GM23338 (cell line): ENCODE data around the gene CPLX3. TPM values are rescaled to one million over a fixed set of nuclear protein-coding genes. Genes with fewer than 3 reads are reported as not detected.

ENCODE experiments used
- ATAC-seq: fragments of 200-7000 bp; cut with Tn5 transposase; 3 replicates; pipeline ENCODE4 v1.9.1; 2020
- DNase-seq: peaks from one replicate; pipeline ENCODE4 v3.0.0-alpha.2; 2015; ENCODE audit warnings: low spot score
- H2AFZ ChIP-seq: fragments of 200-600 bp; sonication (generic); 2 replicates; pipeline ENCODE4 v1.8.0; 2016; ENCODE audit warnings: antibody characterized with exemption, mild to moderate bottlenecking, moderate library complexity
- H3F3A ChIP-seq: fragments of 200-600 bp; sonication (generic); replicated peaks from 2 replicates; pipeline ENCODE4 v1.8.0; 2017; ENCODE audit warnings: antibody characterized with exemption, mixed run types, low read depth
- H3K27ac ChIP-seq: fragments of 200-600 bp; sonication (generic); 2 replicates; pipeline ENCODE4 v1.6.1; 2016; ENCODE audit warnings: low read depth
- H3K27me3 ChIP-seq: fragments of 200-600 bp; sonication (generic); 2 replicates; pipeline ENCODE4 v1.8.0; 2016; ENCODE audit warnings: mild to moderate bottlenecking, mixed run types, moderate library complexity; ENCODE audit not compliant: insufficient read depth
- H3K36me3 ChIP-seq: fragments of 200-600 bp; sonication (generic); 2 replicates; pipeline ENCODE4 v1.8.0; 2016; ENCODE audit warnings: mild to moderate bottlenecking; ENCODE audit not compliant: insufficient read depth
- H3K4me1 ChIP-seq: fragments of 200-600 bp; sonication (generic); 2 replicates; pipeline ENCODE4 v1.8.0; 2016; ENCODE audit warnings: mild to moderate bottlenecking, moderate library complexity; ENCODE audit not compliant: insufficient read depth
- H3K4me2 ChIP-seq: fragments of 200-600 bp; sonication (generic); 2 replicates; pipeline ENCODE4 v1.7.1; 2017; ENCODE audit warnings: mixed run types
- H3K4me3 ChIP-seq: fragments of 200-600 bp; sonication (generic); 2 replicates; pipeline ENCODE4 v1.6.1; 2016; ENCODE audit warnings: mixed run types
- H3K79me2 ChIP-seq: fragments of 200-600 bp; sonication (generic); replicated peaks from 2 replicates; pipeline ENCODE4 v1.8.0; 2017; ENCODE audit warnings: mild to moderate bottlenecking; ENCODE audit not compliant: insufficient read depth
- H3K9me2 ChIP-seq: fragments of 200-600 bp; sonication (generic); 2 replicates; pipeline ENCODE4 v1.8.0; 2017; ENCODE audit not compliant: insufficient read depth
- H4K20me1 ChIP-seq: fragments of 200-600 bp; sonication (generic); replicated peaks from 2 replicates; pipeline ENCODE4 v1.8.0; 2017; ENCODE audit warnings: mild to moderate bottlenecking; ENCODE audit not compliant: insufficient read depth
- H3K27ac Mint-ChIP-seq: 2 replicates; pipeline ENCODE4 v1.8.0; 2020; ENCODE audit warnings: inconsistent platforms, mild to moderate bottlenecking, moderate library complexity, mixed read lengths
- H3K27me3 Mint-ChIP-seq: 3 replicates; pipeline ENCODE4 v1.8.0; 2022; ENCODE audit warnings: low read depth, mild to moderate bottlenecking, moderate library complexity, mixed read lengths, inconsistent platforms; ENCODE audit not compliant: insufficient read depth, poor library complexity
- H3K36me3 Mint-ChIP-seq: 3 replicates; pipeline ENCODE4 v1.8.0; 2021; ENCODE audit warnings: low read depth, mild to moderate bottlenecking, inconsistent platforms, moderate library complexity, mixed read lengths
- H3K4me1 Mint-ChIP-seq: 3 replicates; pipeline ENCODE4 v1.8.0; 2020; ENCODE audit warnings: mild to moderate bottlenecking, inconsistent platforms, mixed read lengths
- H3K4me3 Mint-ChIP-seq: 3 replicates; pipeline ENCODE4 v1.8.0; 2021; ENCODE audit warnings: moderate library complexity, mild to moderate bottlenecking, inconsistent platforms, mixed read lengths
- H3K9me3 Mint-ChIP-seq: 3 replicates; pipeline ENCODE4 v1.8.0; 2020; ENCODE audit warnings: moderate library complexity, mild to moderate bottlenecking, inconsistent platforms, mixed read lengths
- EZH2phosphoT487 ChIP-seq: fragments of 200-600 bp; sonication (generic); IDR thresholded peaks from one replicate; pipeline ENCODE4 v1.8.1; 2018; ENCODE audit warnings: antibody characterized with exemption; ENCODE audit not compliant: unreplicated experiment
- POLR2AphosphoS5 ChIP-seq: IDR thresholded peaks from 2 replicates; pipeline ENCODE4 v1.6.1; 2016; ENCODE audit warnings: antibody characterized with exemption, low read depth
- REST ChIP-seq: IDR thresholded peaks from one replicate; pipeline ENCODE4 v1.6.1; 2018; ENCODE audit warnings: antibody characterized with exemption; ENCODE audit not compliant: unreplicated experiment
- ZNF114 ChIP-seq: fragments of 250-450 bp; sonication (Bioruptor Pico); IDR thresholded peaks from 2 replicates; pipeline ENCODE4 v1.5.0; 2020; ENCODE audit warnings: mild to moderate bottlenecking, moderate library complexity
- polyA plus RNA-seq: library from polyadenylated mRNA; unstranded; fragments of >200 nt; fragmentation: Nextera tagmentation; extraction: Ambion mirVana; gene quantifications from 2 replicates; pipeline ENCODE4 v1.2.1, GENCODE V29; 2016
- total RNA-seq: library from RNA; depleted of rRNA; stranded (reverse); fragments of >200 nt; shearing (Covaris generic); gene quantifications from 2 replicates; pipeline ENCODE4 v1.2.3, GENCODE V29; 2014
- TF ChIP-seq, protein P1 (sequence below): fragments of 250-450 bp; sonication (Bioruptor Pico); IDR thresholded peaks from 2 replicates; pipeline ENCODE4 v1.5.0; 2020; ENCODE audit warnings: mild to moderate bottlenecking, moderate library complexity
- TF ChIP-seq, protein P2 (sequence below): IDR thresholded peaks from 2 replicates; pipeline ENCODE4 v1.6.1; 2016; ENCODE audit warnings: antibody characterized with exemption

The CPLX3 gene
- total and polyA plus RNA-seq, 2 experiments from 2014 or later: 0.66 TPM; not detected in 1

DNA sequence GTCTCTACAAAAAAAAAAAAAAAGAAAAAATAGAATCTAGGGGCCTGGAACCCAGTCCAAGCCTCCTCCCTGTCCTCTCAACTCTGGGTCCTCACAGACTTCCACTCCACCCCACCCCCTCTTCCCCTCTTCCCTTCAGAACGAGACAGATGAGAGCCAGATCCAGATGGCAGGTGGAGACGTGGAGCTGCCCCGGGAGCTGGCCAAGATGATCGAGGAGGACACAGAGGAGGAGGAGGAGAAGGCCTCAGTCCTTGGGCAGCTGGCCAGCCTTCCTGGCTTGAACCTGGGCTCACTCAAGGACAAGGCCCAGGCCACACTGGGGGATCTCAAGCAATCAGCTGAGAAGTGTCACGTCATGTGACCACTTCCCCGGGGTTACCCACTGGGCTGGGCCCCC, 3.6 kb downstream of the CPLX3 start:
- H3F3A ChIP-seq: peaks cover 5% of the 10 kb centered on the region; the same call in 1 of the 2 replicates
- TF ChIP-seq EZH2phosphoT487 (no peak), ZNF114 (no peak), POLR2AphosphoS5 (no peak), REST (no peak)
- TF ChIP-seq, protein P1, sequence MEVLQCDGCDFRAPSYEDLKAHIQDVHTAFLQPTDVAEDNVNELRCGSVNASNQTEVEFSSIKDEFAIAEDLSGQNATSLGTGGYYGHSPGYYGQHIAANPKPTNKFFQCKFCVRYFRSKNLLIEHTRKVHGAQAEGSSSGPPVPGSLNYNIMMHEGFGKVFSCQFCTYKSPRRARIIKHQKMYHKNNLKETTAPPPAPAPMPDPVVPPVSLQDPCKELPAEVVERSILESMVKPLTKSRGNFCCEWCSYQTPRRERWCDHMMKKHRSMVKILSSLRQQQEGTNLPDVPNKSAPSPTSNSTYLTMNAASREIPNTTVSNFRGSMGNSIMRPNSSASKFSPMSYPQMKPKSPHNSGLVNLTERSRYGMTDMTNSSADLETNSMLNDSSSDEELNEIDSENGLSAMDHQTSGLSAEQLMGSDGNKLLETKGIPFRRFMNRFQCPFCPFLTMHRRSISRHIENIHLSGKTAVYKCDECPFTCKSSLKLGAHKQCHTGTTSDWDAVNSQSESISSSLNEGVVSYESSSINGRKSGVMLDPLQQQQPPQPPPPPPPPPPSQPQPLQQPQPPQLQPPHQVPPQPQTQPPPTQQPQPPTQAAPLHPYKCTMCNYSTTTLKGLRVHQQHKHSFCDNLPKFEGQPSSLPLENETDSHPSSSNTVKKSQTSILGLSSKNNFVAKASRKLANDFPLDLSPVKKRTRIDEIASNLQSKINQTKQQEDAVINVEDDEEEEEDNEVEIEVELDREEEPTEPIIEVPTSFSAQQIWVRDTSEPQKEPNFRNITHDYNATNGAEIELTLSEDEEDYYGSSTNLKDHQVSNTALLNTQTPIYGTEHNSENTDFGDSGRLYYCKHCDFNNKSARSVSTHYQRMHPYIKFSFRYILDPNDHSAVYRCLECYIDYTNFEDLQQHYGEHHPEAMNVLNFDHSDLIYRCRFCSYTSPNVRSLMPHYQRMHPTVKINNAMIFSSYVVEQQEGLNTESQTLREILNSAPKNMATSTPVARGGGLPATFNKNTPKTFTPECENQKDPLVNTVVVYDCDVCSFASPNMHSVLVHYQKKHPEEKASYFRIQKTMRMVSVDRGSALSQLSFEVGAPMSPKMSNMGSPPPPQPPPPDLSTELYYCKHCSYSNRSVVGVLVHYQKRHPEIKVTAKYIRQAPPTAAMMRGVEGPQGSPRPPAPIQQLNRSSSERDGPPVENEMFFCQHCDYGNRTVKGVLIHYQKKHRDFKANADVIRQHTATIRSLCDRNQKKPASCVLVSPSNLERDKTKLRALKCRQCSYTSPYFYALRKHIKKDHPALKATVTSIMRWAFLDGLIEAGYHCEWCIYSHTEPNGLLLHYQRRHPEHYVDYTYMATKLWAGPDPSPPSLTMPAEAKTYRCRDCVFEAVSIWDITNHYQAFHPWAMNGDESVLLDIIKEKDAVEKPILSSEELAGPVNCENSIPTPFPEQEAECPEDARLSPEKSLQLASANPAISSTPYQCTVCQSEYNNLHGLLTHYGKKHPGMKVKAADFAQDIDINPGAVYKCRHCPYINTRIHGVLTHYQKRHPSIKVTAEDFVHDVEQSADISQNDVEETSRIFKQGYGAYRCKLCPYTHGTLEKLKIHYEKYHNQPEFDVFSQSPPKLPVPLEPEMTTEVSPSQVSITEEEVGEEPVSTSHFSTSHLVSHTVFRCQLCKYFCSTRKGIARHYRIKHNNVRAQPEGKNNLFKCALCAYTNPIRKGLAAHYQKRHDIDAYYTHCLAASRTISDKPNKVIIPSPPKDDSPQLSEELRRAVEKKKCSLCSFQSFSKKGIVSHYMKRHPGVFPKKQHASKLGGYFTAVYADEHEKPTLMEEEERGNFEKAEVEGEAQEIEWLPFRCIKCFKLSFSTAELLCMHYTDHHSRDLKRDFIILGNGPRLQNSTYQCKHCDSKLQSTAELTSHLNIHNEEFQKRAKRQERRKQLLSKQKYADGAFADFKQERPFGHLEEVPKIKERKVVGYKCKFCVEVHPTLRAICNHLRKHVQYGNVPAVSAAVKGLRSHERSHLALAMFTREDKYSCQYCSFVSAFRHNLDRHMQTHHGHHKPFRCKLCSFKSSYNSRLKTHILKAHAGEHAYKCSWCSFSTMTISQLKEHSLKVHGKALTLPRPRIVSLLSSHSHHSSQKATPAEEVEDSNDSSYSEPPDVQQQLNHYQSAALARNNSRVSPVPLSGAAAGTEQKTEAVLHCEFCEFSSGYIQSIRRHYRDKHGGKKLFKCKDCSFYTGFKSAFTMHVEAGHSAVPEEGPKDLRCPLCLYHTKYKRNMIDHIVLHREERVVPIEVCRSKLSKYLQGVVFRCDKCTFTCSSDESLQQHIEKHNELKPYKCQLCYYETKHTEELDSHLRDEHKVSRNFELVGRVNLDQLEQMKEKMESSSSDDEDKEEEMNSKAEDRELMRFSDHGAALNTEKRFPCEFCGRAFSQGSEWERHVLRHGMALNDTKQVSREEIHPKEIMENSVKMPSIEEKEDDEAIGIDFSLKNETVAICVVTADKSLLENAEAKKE: no peak
- TF ChIP-seq, protein P2, sequence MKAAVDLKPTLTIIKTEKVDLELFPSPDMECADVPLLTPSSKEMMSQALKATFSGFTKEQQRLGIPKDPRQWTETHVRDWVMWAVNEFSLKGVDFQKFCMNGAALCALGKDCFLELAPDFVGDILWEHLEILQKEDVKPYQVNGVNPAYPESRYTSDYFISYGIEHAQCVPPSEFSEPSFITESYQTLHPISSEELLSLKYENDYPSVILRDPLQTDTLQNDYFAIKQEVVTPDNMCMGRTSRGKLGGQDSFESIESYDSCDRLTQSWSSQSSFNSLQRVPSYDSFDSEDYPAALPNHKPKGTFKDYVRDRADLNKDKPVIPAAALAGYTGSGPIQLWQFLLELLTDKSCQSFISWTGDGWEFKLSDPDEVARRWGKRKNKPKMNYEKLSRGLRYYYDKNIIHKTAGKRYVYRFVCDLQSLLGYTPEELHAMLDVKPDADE: no peak
- H3K27ac ChIP-seq: no peak overlapping the region
- peaks cover 7% of the 10 kb centered on the region; the same call in 1 of the 2 replicates for H3K4me1 ChIP-seq
- H3K9me2 ChIP-seq: no peaks in the 10 kb centered on the region
- no peaks in the 10 kb centered on the region for H3K9me3 Mint-ChIP-seq
- peaks cover 30% of the 10 kb centered on the region for H3K27me3 ChIP-seq
- DNase-seq (no peak), ATAC-seq (no peak)
- H3K36me3 Mint-ChIP-seq: peaks cover 2% of the 10 kb centered on the region; the same call in 2 of the 3 replicates
- no peaks in the 10 kb centered on the region for H4K20me1 ChIP-seq
- H3K4me2 ChIP-seq: no peak overlapping the region
- no peaks in the 10 kb centered on the region for H3K79me2 ChIP-seq
- no peak overlapping the region for H2AFZ ChIP-seq
- peaks cover 17% of the 10 kb centered on the region for H3K4me1 Mint-ChIP-seq
- no peak overlapping the region for H3K4me3 Mint-ChIP-seq
- H3K36me3 ChIP-seq: no peaks in the 10 kb centered on the region
- H3K4me3 ChIP-seq: no peak overlapping the region
- peaks cover 36% of the 10 kb centered on the region for H3K27me3 Mint-ChIP-seq
- H3K27ac Mint-ChIP-seq: no peak overlapping the region
